ENCODE data around the gene GALNT18. TPM values are rescaled to one million over a fixed set of nuclear protein-coding genes. Genes with fewer than 3 reads are reported as not detected.

Gene GALNT18
- total RNA-seq, 1 donor from 2014 or later = 2.1 TPM

DNA sequence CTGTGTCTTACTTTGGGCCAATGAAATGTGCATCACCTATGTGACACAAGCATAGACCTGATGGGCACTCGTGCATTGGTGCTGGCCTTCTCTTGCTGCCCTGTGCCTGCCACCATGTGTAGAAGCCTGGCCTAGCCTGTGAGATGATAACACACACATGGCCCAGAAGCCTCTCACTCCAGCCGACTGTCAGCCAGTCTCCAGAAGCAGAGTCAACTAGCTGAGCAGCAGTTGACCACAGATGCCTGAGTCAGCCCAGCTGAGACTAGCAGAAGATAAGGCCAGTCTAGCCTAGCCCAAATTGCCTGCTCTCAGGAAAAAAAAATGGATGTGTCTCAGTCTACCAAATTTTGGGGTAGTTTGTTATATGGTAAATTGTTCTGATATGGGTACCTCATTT lies 314.9 kb downstream of the GALNT18 start:
- Mint-ChIP-seq H3K4me1 (ENCODE audit: low read depth) (peaks cover under 1% of the 10 kb centered on the region), H3K4me3 (ENCODE audit: low read depth) (no peak overlapping the region), H3K9me3 (ENCODE audit: low read depth) (no peaks in the 10 kb centered on the region), H3K27ac (no peak overlapping the region), H3K36me3 (ENCODE audit: insufficient read depth) (no peaks in the 10 kb centered on the region), H3K27me3 (no peaks in the 10 kb centered on the region)
- TF ChIP-seq, protein P1, sequence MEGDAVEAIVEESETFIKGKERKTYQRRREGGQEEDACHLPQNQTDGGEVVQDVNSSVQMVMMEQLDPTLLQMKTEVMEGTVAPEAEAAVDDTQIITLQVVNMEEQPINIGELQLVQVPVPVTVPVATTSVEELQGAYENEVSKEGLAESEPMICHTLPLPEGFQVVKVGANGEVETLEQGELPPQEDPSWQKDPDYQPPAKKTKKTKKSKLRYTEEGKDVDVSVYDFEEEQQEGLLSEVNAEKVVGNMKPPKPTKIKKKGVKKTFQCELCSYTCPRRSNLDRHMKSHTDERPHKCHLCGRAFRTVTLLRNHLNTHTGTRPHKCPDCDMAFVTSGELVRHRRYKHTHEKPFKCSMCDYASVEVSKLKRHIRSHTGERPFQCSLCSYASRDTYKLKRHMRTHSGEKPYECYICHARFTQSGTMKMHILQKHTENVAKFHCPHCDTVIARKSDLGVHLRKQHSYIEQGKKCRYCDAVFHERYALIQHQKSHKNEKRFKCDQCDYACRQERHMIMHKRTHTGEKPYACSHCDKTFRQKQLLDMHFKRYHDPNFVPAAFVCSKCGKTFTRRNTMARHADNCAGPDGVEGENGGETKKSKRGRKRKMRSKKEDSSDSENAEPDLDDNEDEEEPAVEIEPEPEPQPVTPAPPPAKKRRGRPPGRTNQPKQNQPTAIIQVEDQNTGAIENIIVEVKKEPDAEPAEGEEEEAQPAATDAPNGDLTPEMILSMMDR (IDR thresholded peaks at IDR 0.05; ENCODE audit: unreplicated experiment) = no peak
- DNase-seq (ENCODE audit: low spot score, unreplicated experiment) = no peak

DNA sequence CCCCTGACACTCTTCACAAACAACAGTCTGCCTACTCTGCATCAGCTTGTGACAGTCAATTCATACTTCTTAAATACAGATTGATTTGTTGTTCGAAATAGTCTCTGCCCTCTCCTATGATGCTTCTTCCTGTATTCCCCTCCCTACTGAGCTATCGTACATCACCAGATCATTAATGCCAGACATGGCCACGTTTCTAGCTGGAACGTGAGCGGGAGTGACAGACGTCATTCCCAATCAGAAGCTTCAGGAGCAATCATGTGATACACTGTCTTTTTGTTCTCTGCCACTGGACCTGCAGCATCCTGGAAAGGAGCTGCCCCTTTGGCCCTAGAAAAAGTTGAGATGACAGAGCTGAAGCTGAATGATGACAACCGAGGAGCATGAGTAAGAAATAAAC lies 317.3 kb downstream of the GALNT18 start:
- TF ChIP-seq, protein P1 (IDR thresholded peaks at IDR 0.05; ENCODE audit: unreplicated experiment) = no peak
- no peaks in the 10 kb centered on the region for H3K27me3 Mint-ChIP-seq
- H3K4me3 Mint-ChIP-seq (ENCODE audit: low read depth) = no peak overlapping the region
- H3K36me3 Mint-ChIP-seq (ENCODE audit: insufficient read depth) = no peaks in the 10 kb centered on the region
- no peaks in the 10 kb centered on the region for H3K9me3 Mint-ChIP-seq (ENCODE audit: low read depth)
- DNase-seq (ENCODE audit: low spot score, unreplicated experiment) = no peak
- H3K27ac Mint-ChIP-seq = no peak overlapping the region
- peaks cover 4% of the 10 kb centered on the region for H3K4me1 Mint-ChIP-seq (ENCODE audit: low read depth)

DNA sequence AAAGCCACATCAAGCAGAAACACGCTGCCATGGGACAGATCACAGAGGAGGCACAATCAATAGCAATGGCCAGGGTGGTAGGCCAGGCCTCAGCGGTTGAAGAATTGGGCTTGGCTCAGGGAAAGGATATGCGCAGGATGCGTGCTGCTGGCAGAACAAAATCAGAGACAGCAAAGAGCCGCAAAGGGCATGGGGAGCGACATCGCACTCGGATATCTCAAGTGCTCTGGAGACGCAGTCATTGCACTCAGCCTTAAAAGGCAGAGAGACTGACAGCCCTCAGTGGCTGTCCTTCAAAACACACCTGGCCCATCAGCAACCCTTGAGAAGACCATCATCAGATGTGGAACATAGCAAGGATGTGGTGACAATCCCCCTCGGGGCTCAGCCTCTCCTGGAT lies 319.2 kb downstream of the GALNT18 start:
- TF ChIP-seq, protein P1 (IDR thresholded peaks at IDR 0.05; ENCODE audit: unreplicated experiment) = no peak
- no peak overlapping the region for H3K4me3 Mint-ChIP-seq (ENCODE audit: low read depth)
- DNase-seq (ENCODE audit: low spot score, unreplicated experiment) = no peak
- no peaks in the 10 kb centered on the region for H3K27me3 Mint-ChIP-seq
- H3K4me1 Mint-ChIP-seq (ENCODE audit: low read depth) = peaks cover 4% of the 10 kb centered on the region
- H3K36me3 Mint-ChIP-seq (ENCODE audit: insufficient read depth) = no peaks in the 10 kb centered on the region
- no peaks in the 10 kb centered on the region for H3K9me3 Mint-ChIP-seq (ENCODE audit: low read depth)
- no peak overlapping the region for H3K27ac Mint-ChIP-seq

DNA sequence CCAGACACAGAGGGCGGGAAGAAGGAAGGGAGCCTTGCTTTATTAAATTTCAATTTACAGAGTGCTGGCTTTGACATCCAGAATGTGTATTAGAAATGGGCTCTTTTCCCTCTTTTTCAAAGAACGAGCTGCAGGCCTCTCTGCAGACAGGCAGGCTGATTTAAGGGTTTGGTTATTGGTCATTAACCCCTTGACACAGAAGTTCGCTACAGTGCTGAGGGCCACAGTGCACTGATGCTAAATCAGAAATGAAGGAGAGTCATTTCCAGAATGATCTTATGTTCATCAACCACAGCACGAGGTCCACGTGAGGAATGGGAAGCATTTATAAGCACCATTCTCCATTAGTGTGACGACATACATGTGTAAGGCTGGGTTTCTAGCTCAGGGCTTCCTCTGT lies 320.6 kb downstream of the GALNT18 start:
- Mint-ChIP-seq H3K36me3 (ENCODE audit: insufficient read depth) (no peaks in the 10 kb centered on the region), H3K4me3 (ENCODE audit: low read depth) (no peak overlapping the region), H3K27ac (no peak overlapping the region), H3K9me3 (ENCODE audit: low read depth) (no peaks in the 10 kb centered on the region), H3K4me1 (ENCODE audit: low read depth) (peaks cover 4% of the 10 kb centered on the region), H3K27me3 (no peaks in the 10 kb centered on the region)
- no peak for DNase-seq (ENCODE audit: low spot score, unreplicated experiment)
- TF ChIP-seq, protein P1 (IDR thresholded peaks at IDR 0.05; ENCODE audit: unreplicated experiment) = no peak

DNA sequence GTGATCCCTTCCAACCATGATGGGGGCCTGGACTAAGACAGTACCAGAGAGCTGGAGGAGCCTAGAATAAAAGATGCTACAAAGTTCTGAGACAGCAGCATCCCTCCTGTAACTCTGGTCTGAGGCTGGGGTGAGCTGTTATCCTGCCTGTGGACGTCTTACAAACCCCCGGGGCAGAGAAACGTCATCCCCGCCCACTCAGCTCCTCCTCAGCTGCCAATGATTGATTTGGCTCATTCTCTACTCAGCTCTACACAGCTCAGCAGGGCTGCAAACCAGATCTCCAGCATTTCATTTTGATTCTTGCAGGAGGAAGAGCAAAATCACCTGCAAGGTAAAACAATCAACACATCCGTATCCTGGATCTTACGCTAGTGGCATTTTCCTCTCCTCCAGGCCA lies 324.2 kb downstream of the GALNT18 start:
- H3K9me3 Mint-ChIP-seq (ENCODE audit: low read depth) = no peaks in the 10 kb centered on the region
- peaks cover 13% of the 10 kb centered on the region for H3K4me1 Mint-ChIP-seq (ENCODE audit: low read depth)
- H3K4me3 Mint-ChIP-seq (ENCODE audit: low read depth) = no peak overlapping the region
- no peak for DNase-seq (ENCODE audit: low spot score, unreplicated experiment)
- H3K36me3 Mint-ChIP-seq (ENCODE audit: insufficient read depth) = no peaks in the 10 kb centered on the region
- H3K27ac Mint-ChIP-seq = no peak overlapping the region
- no peaks in the 10 kb centered on the region for H3K27me3 Mint-ChIP-seq
- TF ChIP-seq, protein P1 (IDR thresholded peaks at IDR 0.05; ENCODE audit: unreplicated experiment) = no peak

Measured in progenitor cell of endocrine pancreas (in vitro differentiated cells).